Psoas muscle (tissue), 8 donors: ENCODE data around the gene PPFIA1. TPM values are rescaled to one million over a fixed set of nuclear protein-coding genes. Genes with fewer than 3 reads are reported as not detected.

Experiments
- ATAC-seq, 4 donors: fragments of 200-7000 bp; cut with Tn5 transposase; one replicate each; pipeline ENCODE4 v1.9.1; 2020; ENCODE audit warnings: moderate library complexity in 3 of 4, mild to moderate bottlenecking in 2 of 4
- DNase-seq, 2 donors: peaks; one replicate each; pipeline ENCODE4 v3.0.0-alpha.2; 2020
- H3K27ac ChIP-seq: fragments of 200-600 bp; one replicate; pipeline ENCODE4 v1.8.0; 2022
- H3K27me3 ChIP-seq, 3 donors: fragments of 200-600 bp in 1 of 3; one replicate each; pipeline versions ENCODE4 v1.6.1 to v1.8.0; 2013 to 2022; ENCODE audit warnings: low read length in 2 of 3, mild to moderate bottlenecking in 2 of 3, moderate library complexity in 1 of 3; ENCODE audit not compliant: insufficient read depth in 3 of 3
- H3K36me3 ChIP-seq, 2 donors: fragments of 200-600 bp in 1 of 2; one replicate each; pipeline versions ENCODE4 v1.6.1 to v1.8.0; 2013 to 2022; ENCODE audit warnings: low read depth in 1 of 2, mild to moderate bottlenecking in 1 of 2, moderate library complexity in 1 of 2; ENCODE audit not compliant: insufficient read depth in 1 of 2
- H3K4me1 ChIP-seq: fragments of 200-600 bp; one replicate; pipeline ENCODE4 v1.8.0; 2022
- H3K4me3 ChIP-seq: fragments of 200-600 bp; one replicate; pipeline ENCODE4 v1.8.0; 2022; ENCODE audit warnings: mild to moderate bottlenecking
- H3K9me3 ChIP-seq: fragments of 200-600 bp; one replicate; pipeline ENCODE4 v1.8.0; 2022
- WGBS, 3 donors: extraction: QIAGEN DNeasy Blood & Tissue Kit; methylation state at CpG; one replicate each; pipeline versions ENCODE4 v1.1.6 to v1.1.7; 2013; 5-methylcytosine and 5-hydroxymethylcytosine counted together
- intact Hi-C, 2 donors: fragments of 100-400 bp; cut with DNase I; formaldehyde crosslinking; loops; one replicate each; pipeline versions ENCODE4 v1.11.0 to v1.14.2; 2022
- long read RNA-seq, 2 donors: library from polyadenylated mRNA; unstranded; transcript quantifications; one replicate each; pipeline ENCODE4 v2.0.0, GENCODE V29; 2021
- polyA plus RNA-seq, 3 donors: library from polyadenylated mRNA; stranded (reverse); fragments of 200-250 nt; gene quantifications; one replicate each; pipeline ENCODE4 v1.2.3, GENCODE V29; 2013
- total RNA-seq, 4 donors: library from RNA; stranded (reverse); fragmentation: NEBNext Ultra II Directional in 2 of 4; extraction: Animal tissue kit (Norgen Biotek cat#: 25700) in 2 of 4; gene quantifications; one replicate each; pipeline versions ENCODE4 v1.2.1 to v1.2.4, GENCODE V29; 2021 to 2023
- TF ChIP-seq, protein P1 (sequence below): fragments of 200-600 bp; IDR thresholded peaks from one replicate; pipeline ENCODE4 v1.8.0; 2022; ENCODE audit warnings: antibody characterized with exemption
- donor health status: healthy with polysubstance abuse.
- donor health status: DM: no; HTN: no; CAD: no; lungs with moderate emphysema.
- donor health status: Bipolar disorder and iron deficiency.
- donor health status: healthy.
- donor health status: DM: yes; HTN: yes; CAD: no.
- donor health status: DM: no; HTN: no; CAD: no.
- donor health status: DM: no; HTN: no; CAD: no.
- donor health status: DM: yes; HTN: yes; CAD: no.

Gene PPFIA1
- total RNA-seq (10 to 100 TPM; 31.2 to 49.5 (median 44.2) TPM), polyA plus RNA-seq (10 to 100 TPM; 16.7 to 34.3 (median 22.1) TPM)
- long read RNA-seq, donor 1, partial matches to known transcripts, result 19 of 25 reads
- long read RNA-seq, donor 1, other reads (novel, unspliced or antisense), result 6 of 25 reads
- long read RNA-seq, donor 2, partial matches to known transcripts, result 24 of 39 reads
- long read RNA-seq, donor 2, other reads (novel, unspliced or antisense), result 15 of 39 reads

DNA sequence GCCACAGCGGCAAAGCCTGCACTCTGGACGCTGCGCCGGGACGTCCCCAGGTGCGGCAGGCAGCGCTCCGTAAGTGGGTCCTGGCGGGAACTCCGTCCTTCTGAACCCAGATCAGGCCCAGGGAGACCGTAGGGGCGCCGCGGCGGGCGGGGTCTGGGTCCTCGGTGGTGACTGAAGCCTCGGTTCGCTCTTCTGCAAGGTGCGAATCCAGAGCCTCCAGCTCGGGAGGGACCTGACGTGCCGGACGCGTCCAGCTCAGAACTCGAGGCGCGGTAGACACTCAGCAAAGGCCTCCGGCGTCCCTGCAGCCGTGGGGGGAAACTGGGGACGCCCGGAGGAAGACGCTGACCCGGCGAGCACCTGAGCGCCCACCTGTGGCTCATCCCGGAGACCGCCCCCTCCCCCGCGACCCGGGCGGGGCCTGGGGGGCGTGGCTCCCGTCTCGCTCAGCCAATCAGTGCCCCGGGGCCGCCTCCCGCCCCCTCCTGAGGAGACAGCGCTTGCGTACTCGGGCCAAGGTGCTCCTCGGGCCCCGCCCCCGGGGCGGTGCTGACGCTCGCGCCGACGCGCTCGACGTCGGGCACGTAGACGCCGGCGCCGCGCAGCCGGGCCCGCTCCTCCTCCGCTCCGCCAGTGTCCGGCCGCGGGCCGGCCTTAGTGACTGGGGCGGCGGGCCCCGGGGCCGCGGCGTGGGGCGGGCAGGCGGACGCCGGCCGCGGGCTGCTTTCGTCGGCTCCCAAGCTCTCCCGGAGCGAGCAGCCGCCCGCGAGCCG is at the start of gene PPFIA1:
TSS of gene PPFIA1 (plus strand) at position 587 of the 773 bp plus-strand sequence. CDS start 1,483 bp downstream, outside the sequence.
- peaks cover 6 to 34% of the 10 kb centered on the region in 2 donors for H3K36me3 ChIP-seq
- H3K9me3 ChIP-seq, result no peaks in the 10 kb centered on the region
- peak within 1 kb of the TSS; percentile 86 for H3K4me3 ChIP-seq
- intact Hi-C loops, result loop anchor here (5.0 to 10.0 kb wide), 3 partner anchors 63 to 1185 kb away; partner anchors contain the start of genes CTTN (in 1 of the 2) and NADSYN1 (in 1 of the 2)
- peak within 1 kb of the TSS; percentile 91 for H3K27ac ChIP-seq
- TF ChIP-seq, protein P1, sequence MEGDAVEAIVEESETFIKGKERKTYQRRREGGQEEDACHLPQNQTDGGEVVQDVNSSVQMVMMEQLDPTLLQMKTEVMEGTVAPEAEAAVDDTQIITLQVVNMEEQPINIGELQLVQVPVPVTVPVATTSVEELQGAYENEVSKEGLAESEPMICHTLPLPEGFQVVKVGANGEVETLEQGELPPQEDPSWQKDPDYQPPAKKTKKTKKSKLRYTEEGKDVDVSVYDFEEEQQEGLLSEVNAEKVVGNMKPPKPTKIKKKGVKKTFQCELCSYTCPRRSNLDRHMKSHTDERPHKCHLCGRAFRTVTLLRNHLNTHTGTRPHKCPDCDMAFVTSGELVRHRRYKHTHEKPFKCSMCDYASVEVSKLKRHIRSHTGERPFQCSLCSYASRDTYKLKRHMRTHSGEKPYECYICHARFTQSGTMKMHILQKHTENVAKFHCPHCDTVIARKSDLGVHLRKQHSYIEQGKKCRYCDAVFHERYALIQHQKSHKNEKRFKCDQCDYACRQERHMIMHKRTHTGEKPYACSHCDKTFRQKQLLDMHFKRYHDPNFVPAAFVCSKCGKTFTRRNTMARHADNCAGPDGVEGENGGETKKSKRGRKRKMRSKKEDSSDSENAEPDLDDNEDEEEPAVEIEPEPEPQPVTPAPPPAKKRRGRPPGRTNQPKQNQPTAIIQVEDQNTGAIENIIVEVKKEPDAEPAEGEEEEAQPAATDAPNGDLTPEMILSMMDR, result no peak
- 0 to 1% (median 0%) methylated on average over 54 to 99 of the region's 99 CpGs for WGBS, 3 donors
- ATAC-seq (peak; percentile 99), DNase-seq (peak; percentile 96 to 98)
- peaks cover 19% of the 10 kb centered on the region for H3K4me1 ChIP-seq
- peaks cover 0 to 28% (median 5%) of the 10 kb centered on the region in 3 donors for H3K27me3 ChIP-seq

DNA sequence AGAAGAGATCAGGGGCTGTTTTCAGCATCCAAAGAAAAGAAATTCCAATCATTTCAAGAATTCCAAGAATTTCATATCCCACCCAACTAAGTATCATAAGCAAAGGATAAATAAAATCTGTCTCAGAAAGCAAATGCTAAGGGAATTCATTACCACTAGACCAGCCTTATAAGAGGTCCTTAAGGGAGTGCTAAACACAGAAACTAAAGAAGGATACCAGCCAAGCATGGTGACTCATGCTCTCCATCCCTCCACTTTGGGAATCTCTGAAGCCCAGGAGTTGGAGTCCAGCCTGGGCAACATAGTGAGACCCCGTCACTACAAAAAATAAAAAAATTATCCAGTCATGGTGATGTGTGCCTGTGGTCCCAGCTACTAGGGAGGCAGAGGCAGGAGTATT is 49.6 kb upstream of the PPFIA1 start:
- intact Hi-C loops, result no loop called here
- WGBS, 3 donors, result 68 to 88% (median 78%) methylated on average over 1 of the region's 1 CpG
- DNase-seq (no peak), ATAC-seq (no peak)
- no peak overlapping the region for H3K27ac ChIP-seq
- H3K4me1 ChIP-seq, result no peaks in the 10 kb centered on the region
- no peaks in the 10 kb centered on the region for H3K36me3 ChIP-seq
- no peak overlapping the region for H3K4me3 ChIP-seq
- H3K9me3 ChIP-seq, result no peaks in the 10 kb centered on the region
- no peaks in the 10 kb centered on the region for H3K27me3 ChIP-seq
- TF ChIP-seq, protein P1, result no peak

DNA sequence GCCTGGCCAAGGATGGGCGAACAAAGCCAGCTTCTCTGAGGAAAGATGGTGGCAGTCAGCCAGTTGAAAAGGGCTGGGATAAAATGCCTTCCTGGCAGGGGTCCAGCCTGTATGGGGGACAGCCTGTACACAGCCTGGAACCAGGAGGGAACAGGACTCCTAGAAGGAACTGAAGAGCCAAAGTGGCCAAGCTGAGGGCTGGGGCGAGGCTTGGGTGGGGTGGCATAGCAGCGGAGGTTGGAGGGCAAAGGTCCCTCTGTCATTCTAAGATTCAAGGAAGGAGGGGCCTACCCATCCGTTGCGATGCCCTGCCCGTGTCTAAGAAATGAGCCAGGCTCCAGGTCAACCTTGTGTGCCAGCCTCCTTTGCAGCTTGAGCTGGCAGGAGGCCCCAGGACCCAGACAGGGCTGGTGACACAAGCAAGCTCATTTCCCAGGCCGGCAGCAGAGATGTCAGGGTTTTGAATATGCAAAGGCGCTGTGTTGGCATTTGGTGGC is 44.8 kb upstream of the PPFIA1 start:
- H3K4me1 ChIP-seq, result no peaks in the 10 kb centered on the region
- WGBS, 3 donors, result 40 to 75% (median 49%) methylated on average over 8 of the region's 8 CpGs

DNA sequence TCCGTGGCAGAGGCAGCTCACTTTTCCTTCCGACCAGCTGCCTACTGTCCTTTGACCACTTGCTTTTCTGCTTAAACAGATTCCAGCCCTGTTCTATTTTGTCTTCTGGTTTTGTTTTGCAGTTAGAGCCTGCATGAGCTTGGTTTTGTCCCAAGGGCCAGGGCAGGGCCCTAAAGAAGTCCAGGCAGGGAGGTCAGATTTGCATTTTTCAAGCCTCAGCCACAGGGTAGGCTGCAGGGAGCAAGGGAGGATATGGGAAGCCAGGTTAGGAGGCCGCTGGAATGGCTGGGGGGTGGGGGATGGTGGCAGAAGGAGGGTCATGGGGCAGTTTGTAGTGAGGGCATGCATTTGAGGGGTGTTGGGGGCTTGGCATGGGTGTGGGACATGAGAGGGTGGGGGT is 44.3 kb upstream of the PPFIA1 start:
- WGBS, 3 donors, result 47 to 70% (median 55%) methylated on average over 3 of the region's 3 CpGs
- TF ChIP-seq, protein P1, result no peak
- Histone ChIP-seq H3K27ac (no peak overlapping the region), H3K9me3 (no peaks in the 10 kb centered on the region), H3K27me3 (no peaks in the 10 kb centered on the region), H3K4me1 (no peaks in the 10 kb centered on the region), H3K4me3 (no peak overlapping the region), H3K36me3 (no peaks in the 10 kb centered on the region)
- peak in 1 of 4 donors; percentile 16 for ATAC-seq
- intact Hi-C loops, result no loop called here
- DNase-seq, result no peak

More for the DNA sequence above, 44.8 kb upstream of the PPFIA1 start:
- H3K4me3 ChIP-seq, result no peak overlapping the region
- TF ChIP-seq, protein P1, result no peak
- no peaks in the 10 kb centered on the region for H3K27me3 ChIP-seq
- ATAC-seq, result peak in 3 of 4 donors; percentile 33 to 82 (median 59)
- H3K9me3 ChIP-seq, result no peaks in the 10 kb centered on the region
- intact Hi-C loops, result no loop called here
- no peak overlapping the region for H3K27ac ChIP-seq
- peak; percentile 49 to 67 for DNase-seq
- no peaks in the 10 kb centered on the region for H3K36me3 ChIP-seq
